Esophagus muscularis mucosa (tissue), 4 donors: ENCODE results near the gene CPT1A.

Experiments
- CTCF ChIP-seq, 3 experiments: fragments of 200-600 bp in 2 of 3; fragments of 450-650 bp in 1 of 3; sonication (generic) in 2 of 3; IDR thresholded peaks; one replicate each; pipeline ENCODE4 v1.5.1; 2017 to 2019; ENCODE audit warnings: antibody characterized with exemption in 3 of 3, mild to moderate bottlenecking in 2 of 3, moderate library complexity in 1 of 3
- EP300 ChIP-seq: sonication (generic); formaldehyde crosslinking; IDR thresholded peaks from one replicate; pipeline ENCODE4 v1.6.1; 2017; ENCODE audit warnings: antibody characterized with exemption
- POLR2A ChIP-seq: fragments of 450-650 bp; IDR thresholded peaks from one replicate; pipeline ENCODE4 v1.6.1; 2017; ENCODE audit warnings: antibody characterized with exemption, moderate library complexity, mild to moderate bottlenecking, low read depth
- POLR2AphosphoS5 ChIP-seq, 2 donors: sonication (generic); formaldehyde crosslinking; IDR thresholded peaks; one replicate each; pipeline ENCODE4 v1.6.1; 2017; ENCODE audit warnings: antibody characterized with exemption in 2 of 2

GRCh38 chr11:68854273-68854958 lies 12.7 kb upstream of the CPT1A start:
- no peak for TF ChIP-seq CTCF (IDR thresholded peaks at IDR 0.05)
- TF ChIP-seq POLR2A: no peak
- TF ChIP-seq EP300: no peak
- no peak for TF ChIP-seq POLR2AphosphoS5 (IDR thresholded peaks at IDR 0.05)
